Inflammatory macrophage (primary cell): ENCODE data around the gene PPP1R26.
A peak's percentile ranks its signal among the peaks of the same experiment; 100 is the strongest.

Source experiments
- DNase-seq, 2 donors: peaks; one replicate each; pipeline ENCODE4 v3.0.0-alpha.2; 2020 to 2022

PPP1R26 gene

GRCh38 chr9:135488013-135488330 is 8.4 kb downstream of the PPP1R26 start:
- no peak for DNase-seq

GRCh38 chr9:135488527-135488926 is 8.9 kb downstream of the PPP1R26 start:
- no peak for DNase-seq

- no peak for DNase-seq
Measured at GRCh38 chr9:135489188-135489906, 9.8 kb downstream of the PPP1R26 start.

GRCh38 chr9:135490166-135490870 is 10.7 kb downstream of the PPP1R26 start:
- DNase-seq: no peak

GRCh38 chr9:135490980-135491464 is 11.4 kb downstream of the PPP1R26 start:
- DNase-seq: no peak

- DNase-seq: no peak
Measured at GRCh38 chr9:135491764-135492163, 12.2 kb downstream of the PPP1R26 start.

GRCh38 chr9:135492886-135493669 is 13.5 kb downstream of the PPP1R26 start:
- DNase-seq: no peak

- DNase-seq: no peak
Measured at GRCh38 chr9:135494791-135495559, 15.4 kb downstream of the PPP1R26 start.

- DNase-seq: no peak
Measured at GRCh38 chr9:135498381-135499126, 19.0 kb downstream of the PPP1R26 start.

GRCh38 chr9:135499326-135500070 is 19.9 kb downstream of the PPP1R26 start:
- DNase-seq: peak; percentile 88 to 89

GRCh38 chr9:135500071-135500524 is 20.5 kb downstream of the PPP1R26 start:
- no peak for DNase-seq

GRCh38 chr9:135500525-135501260 is 21.1 kb downstream of the PPP1R26 start, which contains the start of gene MRPS2:
MRPS2 (plus strand) TSS chr9:135500682; CDS start chr9:135500711, 29 bp downstream.
- DNase-seq: peak; percentile 89 to 91

- DNase-seq: no peak
Measured at GRCh38 chr9:135501261-135502167, 21.9 kb downstream of the PPP1R26 start.

GRCh38 chr9:135502168-135502872 is 22.7 kb downstream of the PPP1R26 start:
- DNase-seq: no peak

- DNase-seq: no peak
Measured at GRCh38 chr9:135502873-135503321, 23.3 kb downstream of the PPP1R26 start.

- no peak for DNase-seq
Measured at GRCh38 chr9:135503371-135504261, 24.0 kb downstream of the PPP1R26 start.
